Measurements from ENCODE around the gene NCKAP5.

The NCKAP5 gene

DNA sequence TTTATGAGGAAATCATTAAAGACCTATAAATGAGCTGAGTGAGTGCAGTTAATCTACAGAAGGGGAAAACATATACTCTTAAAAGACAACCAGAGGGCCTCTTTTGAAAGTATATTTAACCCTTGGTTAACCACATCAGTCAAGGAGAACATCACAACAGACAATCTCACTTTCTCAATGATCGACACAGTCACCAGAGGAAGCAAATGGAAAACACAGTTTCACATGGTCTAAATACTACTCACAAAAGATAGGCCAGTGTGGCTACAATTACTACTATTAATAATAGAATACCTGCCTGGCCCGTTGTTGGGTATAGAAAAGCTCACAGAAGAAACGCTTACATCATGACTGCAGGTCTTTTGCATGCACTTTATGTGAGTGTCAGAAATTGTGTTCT is 426.2 kb downstream of the NCKAP5 start:
- TF ChIP-seq, protein P1, sequence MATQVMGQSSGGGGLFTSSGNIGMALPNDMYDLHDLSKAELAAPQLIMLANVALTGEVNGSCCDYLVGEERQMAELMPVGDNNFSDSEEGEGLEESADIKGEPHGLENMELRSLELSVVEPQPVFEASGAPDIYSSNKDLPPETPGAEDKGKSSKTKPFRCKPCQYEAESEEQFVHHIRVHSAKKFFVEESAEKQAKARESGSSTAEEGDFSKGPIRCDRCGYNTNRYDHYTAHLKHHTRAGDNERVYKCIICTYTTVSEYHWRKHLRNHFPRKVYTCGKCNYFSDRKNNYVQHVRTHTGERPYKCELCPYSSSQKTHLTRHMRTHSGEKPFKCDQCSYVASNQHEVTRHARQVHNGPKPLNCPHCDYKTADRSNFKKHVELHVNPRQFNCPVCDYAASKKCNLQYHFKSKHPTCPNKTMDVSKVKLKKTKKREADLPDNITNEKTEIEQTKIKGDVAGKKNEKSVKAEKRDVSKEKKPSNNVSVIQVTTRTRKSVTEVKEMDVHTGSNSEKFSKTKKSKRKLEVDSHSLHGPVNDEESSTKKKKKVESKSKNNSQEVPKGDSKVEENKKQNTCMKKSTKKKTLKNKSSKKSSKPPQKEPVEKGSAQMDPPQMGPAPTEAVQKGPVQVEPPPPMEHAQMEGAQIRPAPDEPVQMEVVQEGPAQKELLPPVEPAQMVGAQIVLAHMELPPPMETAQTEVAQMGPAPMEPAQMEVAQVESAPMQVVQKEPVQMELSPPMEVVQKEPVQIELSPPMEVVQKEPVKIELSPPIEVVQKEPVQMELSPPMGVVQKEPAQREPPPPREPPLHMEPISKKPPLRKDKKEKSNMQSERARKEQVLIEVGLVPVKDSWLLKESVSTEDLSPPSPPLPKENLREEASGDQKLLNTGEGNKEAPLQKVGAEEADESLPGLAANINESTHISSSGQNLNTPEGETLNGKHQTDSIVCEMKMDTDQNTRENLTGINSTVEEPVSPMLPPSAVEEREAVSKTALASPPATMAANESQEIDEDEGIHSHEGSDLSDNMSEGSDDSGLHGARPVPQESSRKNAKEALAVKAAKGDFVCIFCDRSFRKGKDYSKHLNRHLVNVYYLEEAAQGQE (IDR thresholded peaks at IDR 0.05; ENCODE audit: insufficient read depth in 1 of 2, low read depth in 2 of 2, low read length in 2 of 2) = no peak
- TF ChIP-seq POLR2AphosphoS5 (IDR thresholded peaks at IDR 0.05; ENCODE audit: low read depth, low read length) = no peak
- TF ChIP-seq TAF1 (IDR thresholded peaks at IDR 0.05; ENCODE audit: borderline replicate concordance, insufficient read depth, low read length) = no peak
- no peak for TF ChIP-seq SIN3A (IDR thresholded peaks at IDR 0.05; ENCODE audit: borderline replicate concordance, insufficient read depth, low read length)
- TF ChIP-seq FOXP2 (optimal IDR thresholded peaks at IDR 0.05; ENCODE audit: borderline replicate concordance, extremely low read depth, extremely low read length, insufficient read depth) = no peak

DNA sequence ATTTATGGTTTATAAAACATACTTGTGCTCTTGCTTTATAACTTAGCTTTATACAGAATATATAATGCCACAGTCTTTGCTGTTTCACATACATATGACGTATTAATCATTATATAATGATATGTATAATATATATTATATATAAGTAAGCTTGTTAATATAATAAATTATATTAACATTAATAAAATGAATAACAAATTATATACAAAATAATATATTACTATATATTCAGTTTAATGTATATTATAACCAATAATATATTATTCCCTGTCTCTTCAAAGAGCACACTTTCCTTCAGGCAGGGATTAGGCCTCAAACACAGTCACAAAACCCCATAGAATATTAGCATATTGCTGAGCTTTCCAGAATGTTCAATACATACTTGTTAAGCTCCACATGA is 427.6 kb downstream of the NCKAP5 start:
- TF ChIP-seq FOXP2 (optimal IDR thresholded peaks at IDR 0.05; ENCODE audit: borderline replicate concordance, extremely low read depth, extremely low read length, insufficient read depth) (no peak), TAF1 (IDR thresholded peaks at IDR 0.05; ENCODE audit: borderline replicate concordance, insufficient read depth, low read length) (no peak), SIN3A (IDR thresholded peaks at IDR 0.05; ENCODE audit: borderline replicate concordance, insufficient read depth, low read length) (no peak), POLR2AphosphoS5 (IDR thresholded peaks at IDR 0.05; ENCODE audit: low read depth, low read length) (no peak)
- TF ChIP-seq, protein P1 (IDR thresholded peaks at IDR 0.05; ENCODE audit: insufficient read depth in 1 of 2, low read depth in 2 of 2, low read length in 2 of 2) = no peak

DNA sequence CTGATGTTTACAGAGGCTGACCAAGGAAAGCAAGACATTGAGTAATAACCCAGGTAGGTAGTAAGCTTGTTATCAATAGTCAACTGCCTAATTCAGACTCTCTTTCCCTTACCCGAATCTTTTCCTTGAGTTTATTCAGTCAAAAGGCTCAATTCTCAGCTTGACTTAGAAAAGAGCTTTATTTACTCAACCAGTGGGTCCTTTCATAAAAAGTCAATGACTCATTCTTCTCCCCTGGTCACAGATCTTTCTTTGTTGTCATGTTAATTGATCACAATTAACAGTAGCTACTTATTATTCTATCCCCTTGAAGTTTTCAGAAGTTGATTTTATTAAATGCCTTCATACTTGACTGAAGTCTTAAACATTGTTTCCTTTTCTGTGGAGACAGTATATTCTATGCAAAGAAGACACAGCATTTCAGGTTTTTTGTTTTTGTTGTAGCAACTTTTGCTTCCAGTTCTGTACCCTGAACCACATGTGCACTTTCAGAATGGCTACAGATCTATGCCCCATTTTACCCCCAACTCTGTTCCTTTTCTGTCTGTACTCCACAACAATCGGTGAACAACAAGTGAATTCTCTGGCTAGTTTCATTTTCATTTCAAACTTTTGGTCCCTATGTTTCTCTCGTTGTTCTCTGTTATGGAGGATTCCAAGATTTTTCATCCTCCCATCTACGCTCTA is 428.3 kb downstream of the NCKAP5 start:
- TF ChIP-seq FOXP2 (optimal IDR thresholded peaks at IDR 0.05; ENCODE audit: borderline replicate concordance, extremely low read depth, extremely low read length, insufficient read depth) (no peak), POLR2AphosphoS5 (IDR thresholded peaks at IDR 0.05; ENCODE audit: low read depth, low read length) (no peak), SIN3A (IDR thresholded peaks at IDR 0.05; ENCODE audit: borderline replicate concordance, insufficient read depth, low read length) (no peak), TAF1 (IDR thresholded peaks at IDR 0.05; ENCODE audit: borderline replicate concordance, insufficient read depth, low read length) (no peak)
- TF ChIP-seq, protein P1 (IDR thresholded peaks at IDR 0.05; ENCODE audit: insufficient read depth in 1 of 2, low read depth in 2 of 2, low read length in 2 of 2) = no peak

DNA sequence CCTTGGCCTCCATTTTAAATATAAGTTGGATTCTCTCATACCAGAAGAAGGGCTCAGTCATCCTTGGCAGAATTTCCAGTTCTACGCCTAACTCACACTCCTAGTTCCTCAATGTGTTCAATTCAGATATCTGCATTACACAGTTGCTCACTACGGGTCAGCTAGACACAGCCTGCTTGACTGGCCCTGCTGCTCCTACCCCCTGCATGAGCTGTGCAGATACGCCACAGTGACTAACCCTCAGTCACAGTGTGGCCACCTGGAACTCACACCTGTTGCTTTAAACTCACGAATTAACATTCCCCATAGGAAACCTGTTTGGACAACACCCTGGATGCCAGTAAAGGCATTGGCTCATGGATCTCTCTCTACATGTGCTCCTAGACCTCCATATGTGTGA is 429.6 kb downstream of the NCKAP5 start:
- TF ChIP-seq, protein P1 (IDR thresholded peaks at IDR 0.05; ENCODE audit: insufficient read depth in 1 of 2, low read depth in 2 of 2, low read length in 2 of 2) = no peak
- TF ChIP-seq TAF1 (IDR thresholded peaks at IDR 0.05; ENCODE audit: borderline replicate concordance, insufficient read depth, low read length) (no peak), FOXP2 (optimal IDR thresholded peaks at IDR 0.05; ENCODE audit: borderline replicate concordance, extremely low read depth, extremely low read length, insufficient read depth) (no peak), POLR2AphosphoS5 (IDR thresholded peaks at IDR 0.05; ENCODE audit: low read depth, low read length) (no peak), SIN3A (IDR thresholded peaks at IDR 0.05; ENCODE audit: borderline replicate concordance, insufficient read depth, low read length) (no peak)

Data from PFSK-1 (cell line).